ENCODE results near the gene TAF11L2. TPM values are rescaled to one million over a fixed set of nuclear protein-coding genes. Genes with fewer than 3 reads are reported as not detected.
"Not testable (repeated sequence)": the region's sequence is repeated elsewhere in the genome, so short reads cannot be mapped to it uniquely, and the experiment has no call there.

The TAF11L2 gene
- not detected for total RNA-seq

DNA sequence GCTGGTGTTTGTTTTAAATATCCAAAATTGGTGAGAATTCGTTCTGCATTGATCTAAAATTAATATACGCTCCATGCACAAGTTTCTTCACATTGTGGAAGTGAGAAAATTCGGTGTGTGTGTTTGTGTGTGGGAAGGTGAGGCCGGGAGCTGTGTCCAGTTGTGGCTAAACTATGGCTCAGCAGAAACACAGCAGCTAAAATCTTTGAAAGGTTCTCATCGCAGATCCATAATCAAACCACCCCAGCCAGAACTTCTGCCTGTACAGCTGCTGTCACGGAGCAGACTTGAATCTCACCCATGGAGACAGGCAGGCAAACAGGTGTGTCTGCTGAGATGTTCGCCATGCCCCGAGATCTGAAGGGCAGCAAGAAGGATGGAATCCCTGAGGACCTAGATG, at the start of gene TAF11L2:
Gene TAF11L2 (plus strand): TSS at position 301 of the 400 bp plus-strand sequence.
- 87 to 92% methylated on average over 8 of the region's 8 CpGs for WGBS, 2 donors
- H3K27ac ChIP-seq; ATAC-seq (ENCODE audit: low FRiP score in 2 of 2); H3K4me1 ChIP-seq; H3K36me3 ChIP-seq; H3K9me3 ChIP-seq; H3K27me3 ChIP-seq; DNase-seq; H3K4me3 ChIP-seq: not testable (repeated sequence)

DNA sequence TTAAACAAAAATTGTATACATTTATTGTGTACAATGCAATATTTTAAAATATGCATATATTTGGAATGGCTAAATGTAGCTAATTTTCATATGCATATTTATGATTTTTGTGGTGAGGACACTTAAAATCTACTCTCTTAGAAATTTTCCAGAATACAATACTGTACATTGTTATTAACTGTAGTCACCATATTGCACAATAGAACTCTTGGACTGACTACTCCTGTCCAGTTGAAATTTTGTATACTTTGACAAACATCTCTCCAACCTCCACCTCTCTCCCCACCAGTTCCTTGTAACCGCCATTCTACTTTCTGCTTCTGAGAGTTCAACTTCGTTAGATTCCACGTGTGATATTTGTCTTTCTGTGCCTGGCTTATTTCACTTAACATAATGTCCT, 49.2 kb upstream of the TAF11L2 start:
- H3K9me3 ChIP-seq = no peaks in the 10 kb centered on the region
- H3K4me3 ChIP-seq = no peak overlapping the region
- no peaks in the 10 kb centered on the region for H3K4me1 ChIP-seq
- no peak for ATAC-seq (ENCODE audit: low FRiP score in 2 of 2)
- H3K27ac ChIP-seq = no peak overlapping the region
- H3K36me3 ChIP-seq = no peaks in the 10 kb centered on the region
- TF ChIP-seq EP300 (IDR thresholded peaks at IDR 0.05) (no peak), POLR2A (IDR thresholded peaks at IDR 0.05) (no peak), POLR2AphosphoS5 (IDR thresholded peaks at IDR 0.05) (no peak)
- TF ChIP-seq, protein P1, sequence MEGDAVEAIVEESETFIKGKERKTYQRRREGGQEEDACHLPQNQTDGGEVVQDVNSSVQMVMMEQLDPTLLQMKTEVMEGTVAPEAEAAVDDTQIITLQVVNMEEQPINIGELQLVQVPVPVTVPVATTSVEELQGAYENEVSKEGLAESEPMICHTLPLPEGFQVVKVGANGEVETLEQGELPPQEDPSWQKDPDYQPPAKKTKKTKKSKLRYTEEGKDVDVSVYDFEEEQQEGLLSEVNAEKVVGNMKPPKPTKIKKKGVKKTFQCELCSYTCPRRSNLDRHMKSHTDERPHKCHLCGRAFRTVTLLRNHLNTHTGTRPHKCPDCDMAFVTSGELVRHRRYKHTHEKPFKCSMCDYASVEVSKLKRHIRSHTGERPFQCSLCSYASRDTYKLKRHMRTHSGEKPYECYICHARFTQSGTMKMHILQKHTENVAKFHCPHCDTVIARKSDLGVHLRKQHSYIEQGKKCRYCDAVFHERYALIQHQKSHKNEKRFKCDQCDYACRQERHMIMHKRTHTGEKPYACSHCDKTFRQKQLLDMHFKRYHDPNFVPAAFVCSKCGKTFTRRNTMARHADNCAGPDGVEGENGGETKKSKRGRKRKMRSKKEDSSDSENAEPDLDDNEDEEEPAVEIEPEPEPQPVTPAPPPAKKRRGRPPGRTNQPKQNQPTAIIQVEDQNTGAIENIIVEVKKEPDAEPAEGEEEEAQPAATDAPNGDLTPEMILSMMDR (IDR thresholded peaks at IDR 0.05) = no peak
- H3K27me3 ChIP-seq = no peaks in the 10 kb centered on the region
- DNase-seq = no peak
- 96 to 100% methylated on average over 3 of the region's 3 CpGs for whole genome bisulfite sequencing, 2 donors

DNA sequence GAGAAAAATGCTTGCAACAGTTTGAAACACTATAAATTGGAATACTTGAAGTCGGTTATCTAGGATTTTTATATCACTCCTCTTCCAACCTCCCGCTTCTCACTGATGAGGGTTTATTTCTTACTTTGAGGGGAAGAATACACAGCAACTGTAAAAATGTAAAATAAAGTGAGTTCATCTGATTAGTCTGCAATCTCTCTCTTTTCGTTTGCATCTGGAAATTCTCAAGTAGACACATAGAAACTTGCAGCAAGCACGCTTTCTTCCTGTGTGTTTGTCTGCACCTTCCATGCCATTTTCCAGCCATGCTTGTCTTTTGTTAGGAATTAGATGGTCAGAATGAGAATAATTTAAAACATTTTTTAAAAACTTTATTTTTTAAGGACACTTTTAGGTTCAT, 45.1 kb upstream of the TAF11L2 start:
- H3K4me3 ChIP-seq = no peak overlapping the region
- DNase-seq (no peak), ATAC-seq (ENCODE audit: low FRiP score in 2 of 2) (no peak)
- TF ChIP-seq EP300 (IDR thresholded peaks at IDR 0.05) (no peak), POLR2AphosphoS5 (IDR thresholded peaks at IDR 0.05) (no peak), POLR2A (IDR thresholded peaks at IDR 0.05) (no peak)
- TF ChIP-seq, protein P1 (IDR thresholded peaks at IDR 0.05) = no peak
- no peaks in the 10 kb centered on the region for H3K9me3 ChIP-seq
- no peaks in the 10 kb centered on the region for H3K36me3 ChIP-seq
- 72 to 81% methylated on average over 4 of the region's 4 CpGs for WGBS, 2 donors
- H3K27ac ChIP-seq = no peak overlapping the region
- no peaks in the 10 kb centered on the region for H3K27me3 ChIP-seq
- no peaks in the 10 kb centered on the region for H3K4me1 ChIP-seq

DNA sequence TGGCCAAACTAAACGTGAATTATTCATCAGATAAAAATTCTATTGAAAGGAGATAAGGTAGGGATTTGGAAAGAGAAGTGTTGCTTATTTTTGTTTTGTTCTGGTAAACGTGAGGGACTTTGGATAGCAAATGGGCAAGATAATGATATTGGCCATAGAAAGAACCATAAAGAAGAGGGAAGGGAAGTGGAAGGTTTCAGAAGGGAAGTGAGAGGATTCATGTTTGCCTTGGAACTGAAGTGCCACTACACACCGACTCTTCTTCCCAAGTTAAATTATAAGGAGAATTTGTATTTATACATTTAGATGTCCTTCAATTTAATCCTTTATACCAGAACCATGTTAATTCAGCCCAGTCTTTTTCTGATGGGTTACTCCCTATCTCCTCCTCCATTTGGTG, 42.1 kb upstream of the TAF11L2 start:
- Histone ChIP-seq H3K36me3 (no peaks in the 10 kb centered on the region), H3K27ac (no peak overlapping the region), H3K9me3 (no peaks in the 10 kb centered on the region), H3K4me3 (no peak overlapping the region), H3K27me3 (no peaks in the 10 kb centered on the region), H3K4me1 (no peaks in the 10 kb centered on the region)
- no peak for ATAC-seq (ENCODE audit: low FRiP score in 2 of 2)
- WGBS, 2 donors = 58 to 66% methylated on average over 3 of the region's 3 CpGs
- no peak for TF ChIP-seq EP300 (IDR thresholded peaks at IDR 0.05)
- no peak for TF ChIP-seq POLR2AphosphoS5 (IDR thresholded peaks at IDR 0.05)
- TF ChIP-seq POLR2A (IDR thresholded peaks at IDR 0.05) = no peak
- DNase-seq = no peak

DNA sequence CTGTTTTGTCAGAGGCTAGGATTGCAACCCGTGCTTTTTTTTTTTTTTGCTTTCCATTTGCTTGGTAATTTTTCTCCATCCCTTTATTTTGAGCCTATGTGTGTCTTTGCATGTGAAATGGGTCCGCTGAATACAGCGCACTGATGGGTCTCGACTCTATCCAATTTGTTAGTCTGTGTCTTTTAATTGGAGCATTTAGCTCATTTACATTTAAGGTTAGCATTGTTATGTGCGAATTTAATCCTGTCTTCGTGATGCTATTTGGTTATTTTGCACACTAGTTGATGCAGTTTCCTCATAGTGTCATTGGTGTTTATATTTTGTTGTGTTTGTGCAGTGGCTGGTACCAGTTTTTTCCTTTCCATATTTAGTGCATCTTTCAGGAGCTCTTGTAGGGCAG, 36.2 kb upstream of the TAF11L2 start:
- H3K36me3 ChIP-seq = no peaks in the 10 kb centered on the region
- no peak overlapping the region for H3K4me3 ChIP-seq
- H3K4me1 ChIP-seq = no peaks in the 10 kb centered on the region
- no peaks in the 10 kb centered on the region for H3K27me3 ChIP-seq
- TF ChIP-seq POLR2A (IDR thresholded peaks at IDR 0.05) = no peak
- TF ChIP-seq, protein P1 (IDR thresholded peaks at IDR 0.05) = no peak
- no peak for TF ChIP-seq POLR2AphosphoS5 (IDR thresholded peaks at IDR 0.05)
- no peak for TF ChIP-seq EP300 (IDR thresholded peaks at IDR 0.05)
- ATAC-seq (ENCODE audit: low FRiP score in 2 of 2) (no peak), DNase-seq (no peak)
- H3K27ac ChIP-seq = no peak overlapping the region
- H3K9me3 ChIP-seq = peaks cover 0 to 5% (median 2%) of the 10 kb centered on the region in 4 donors
- 89 to 92% methylated on average over 6 of the region's 6 CpGs for WGBS, 2 donors

DNA sequence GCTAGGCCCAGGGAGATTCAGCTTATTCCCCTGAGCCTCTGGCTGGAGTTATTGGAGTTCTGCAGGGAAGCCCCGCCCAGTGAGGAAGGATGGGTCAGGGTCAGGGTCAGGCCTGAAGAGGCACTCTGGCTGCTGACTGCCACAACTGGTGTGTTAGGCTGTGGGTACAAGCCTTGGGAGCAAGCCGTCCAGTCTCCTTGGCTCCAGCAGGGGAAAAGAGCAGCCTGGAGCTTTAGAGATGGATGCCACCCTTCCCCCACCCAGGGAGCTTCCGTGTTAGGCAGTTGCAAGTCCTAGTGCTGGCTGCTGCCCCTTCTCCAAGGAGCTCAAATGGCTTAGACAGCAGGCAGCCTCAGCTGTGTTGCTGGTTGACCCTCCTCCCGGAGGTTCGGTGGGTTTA, 34.4 kb upstream of the TAF11L2 start:
- Histone ChIP-seq H3K4me3 (no peak overlapping the region), H3K27me3 (no peaks in the 10 kb centered on the region), H3K9me3 (peaks cover 0 to 5% (median 2%) of the 10 kb centered on the region in 4 donors), H3K36me3 (no peaks in the 10 kb centered on the region), H3K27ac (no peak overlapping the region), H3K4me1 (no peaks in the 10 kb centered on the region)
- ATAC-seq (ENCODE audit: low FRiP score in 2 of 2) = no peak
- no peak for DNase-seq
- TF ChIP-seq EP300 (IDR thresholded peaks at IDR 0.05) (no peak), POLR2A (IDR thresholded peaks at IDR 0.05) (no peak), POLR2AphosphoS5 (IDR thresholded peaks at IDR 0.05) (no peak)
- TF ChIP-seq, protein P1 (IDR thresholded peaks at IDR 0.05) = no peak
- 74 to 88% methylated on average over 3 to 5 of the region's 5 CpGs for WGBS, 2 donors
